A673 (cell line): ENCODE measurements around the gene MPRIP.

Experiments
- CTCF ChIP-seq: fragments of 300-800, 200-600 bp; sonication (generic); conservative IDR thresholded peaks from 2 replicates; pipeline ENCODE4 v1.5.1; 2017; ENCODE audit warnings: low read depth, mild to moderate bottlenecking, antibody characterized with exemption, low read length, moderate library complexity, mixed read lengths
- EZH2 ChIP-seq: fragments of 200-600 bp; sonication (generic); IDR thresholded peaks from 2 replicates; pipeline ENCODE4 v1.6.1; 2017; ENCODE audit warnings: borderline replicate concordance, low read depth, mild to moderate bottlenecking, mixed read lengths, antibody characterized with exemption, low read length; ENCODE audit not compliant: poor library complexity, severe bottlenecking

- TF ChIP-seq CTCF, result no peak
- no peak for TF ChIP-seq EZH2
Observed at GRCh38 chr17:17043461-17044271, 1.4 kb downstream of the MPRIP start.
